BLaER1 treated with 17β-estradiol and CSF1 and Interleukin-3, amounts not matched to agents 10 nM and 100 nM (cell line): Measurements from ENCODE around the gene SH2D5.

Experiments used
- H3K27ac ChIP-seq, 11 experiments: shearing (Covaris generic); formaldehyde crosslinking; 2 replicates each; pipeline ENCODE4 v1.8.1; 2022
- H3K27me3 ChIP-seq, 11 experiments: shearing (Covaris generic); formaldehyde crosslinking; 2 replicates each; pipeline ENCODE4 v1.8.1; 2022
- H3K36me3 ChIP-seq, 11 experiments: shearing (Covaris generic); formaldehyde crosslinking; 2 replicates each; pipeline ENCODE4 v1.8.1; 2022
- H3K4me1 ChIP-seq, 10 experiments: shearing (Covaris generic); formaldehyde crosslinking; 2 replicates each; pipeline ENCODE4 v1.8.1; 2022
- H3K4me2 ChIP-seq, 11 experiments: shearing (Covaris generic); formaldehyde crosslinking; 2 replicates each; pipeline ENCODE4 v1.8.1; 2022
- H3K4me3 ChIP-seq, 10 experiments: shearing (Covaris generic); formaldehyde crosslinking; 2 replicates each; pipeline ENCODE4 v1.8.1; 2022
- H3K9ac ChIP-seq, 11 experiments: shearing (Covaris generic); formaldehyde crosslinking; 2 replicates each; pipeline ENCODE4 v1.8.1; 2022
- H3K9me3 ChIP-seq, 11 experiments: shearing (Covaris generic); formaldehyde crosslinking; replicated peaks in 1 of 11; 2 replicates each; pipeline ENCODE4 v1.8.1; 2022
- H4K20me1 ChIP-seq, 11 experiments: shearing (Covaris generic); formaldehyde crosslinking; 2 replicates each; pipeline ENCODE4 v1.8.1; 2022
- Cebpa-rat ChIP-seq, 11 experiments: shearing (Covaris generic); IDR thresholded peaks; 2 replicates each; pipeline ENCODE4 v1.8.1; 2022

The SH2D5 gene

DNA sequence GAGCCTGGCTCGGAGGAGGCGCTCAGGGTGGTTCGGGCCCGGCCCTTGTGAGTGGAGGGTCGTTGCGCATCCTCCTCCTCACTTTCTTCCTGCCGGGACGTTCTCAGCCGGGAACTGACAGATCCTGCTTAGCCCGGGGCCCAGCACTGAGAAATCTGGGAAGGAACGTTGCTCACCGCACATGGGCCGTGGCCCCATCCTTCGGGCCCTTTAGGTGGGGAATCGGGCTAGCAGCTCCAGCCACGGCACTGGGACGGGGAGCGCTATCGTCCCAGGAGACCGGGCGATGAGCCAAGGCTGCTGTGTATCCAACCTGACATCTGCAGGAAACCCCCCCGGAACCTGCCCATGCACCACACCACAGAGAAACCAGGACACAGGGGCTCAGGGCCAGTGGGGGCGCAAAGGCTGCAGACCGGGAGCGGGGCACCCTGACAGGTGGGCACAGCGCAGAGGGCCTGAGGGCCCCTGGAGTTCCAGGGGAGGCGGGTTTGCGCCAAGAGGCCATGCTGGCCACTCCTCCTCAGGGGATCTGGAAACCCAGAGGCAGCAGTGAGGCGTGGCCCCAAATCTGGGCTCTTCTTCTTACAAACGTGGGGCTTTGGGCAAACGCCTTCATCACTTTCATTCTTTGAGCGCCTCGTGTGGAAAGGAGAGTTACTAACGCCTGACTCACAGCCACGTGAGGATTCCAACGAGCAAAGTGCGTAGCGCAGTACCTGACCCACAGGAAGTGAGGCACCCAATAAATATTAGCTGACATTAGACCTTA is at the start of gene SH2D5:
Gene SH2D5 (minus strand): TSS at position 116 of the 772 bp plus-strand sequence. CDS start 4,659 bp downstream, outside the sequence.
- H3K9ac ChIP-seq: peak within 1 kb of the TSS; percentile 27 to 69 (median 61); a peak in 20 of 22 replicates
- peak within 1 kb of the TSS; percentile 97 to 100 (median 99) for H3K4me2 ChIP-seq
- peak within 1 kb of the TSS; percentile 52 to 74 (median 64) for H3K4me3 ChIP-seq
- peaks cover 0 to 57% (median 28%) of the 10 kb centered on the region in 11 experiments; a peak in 17 of 22 replicates for H4K20me1 ChIP-seq
- H3K4me1 ChIP-seq: peaks cover 14 to 26% (median 16%) of the 10 kb centered on the region in 10 experiments
- peaks cover 48 to 60% (median 53%) of the 10 kb centered on the region in 11 experiments for H3K27me3 ChIP-seq
- no peaks in the 10 kb centered on the region for H3K9me3 ChIP-seq
- peaks cover 4 to 12% (median 8%) of the 10 kb centered on the region in 11 experiments; a peak in 21 of 22 replicates for H3K36me3 ChIP-seq
- peak within 1 kb of the TSS in 2 of 11 experiments; percentile 15 to 31; a peak in 2 of 22 replicates for H3K27ac ChIP-seq
- no peak for TF ChIP-seq Cebpa-rat (IDR thresholded peaks at IDR 0.05)

DNA sequence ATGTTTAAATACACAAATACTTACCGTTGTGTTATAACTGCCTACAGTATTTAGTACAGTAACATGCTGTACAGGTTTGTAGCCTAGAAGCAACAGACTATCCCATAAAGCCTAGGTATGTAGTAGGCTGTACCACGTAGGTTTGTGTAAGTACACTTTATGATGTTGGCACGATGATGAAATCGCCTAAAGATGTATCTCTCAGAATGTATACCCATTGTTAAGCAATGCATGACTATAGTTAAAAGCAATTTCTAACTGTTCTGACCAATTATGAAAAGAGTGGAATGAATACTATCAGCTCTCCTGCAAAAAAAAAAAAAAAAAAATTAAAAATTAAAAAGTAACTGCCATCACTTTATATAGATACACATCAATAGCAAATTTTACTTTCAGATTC is 43.2 kb upstream of the SH2D5 start:
- Histone ChIP-seq H3K9me3 (no peaks in the 10 kb centered on the region), H3K4me2 (no peak overlapping the region), H3K9ac (no peak overlapping the region), H3K4me1 (no peaks in the 10 kb centered on the region), H3K27ac (no peak overlapping the region), H4K20me1 (peaks cover 54 to 99% (median 77%) of the 10 kb centered on the region in 11 experiments; a peak in 21 of 22 replicates), H3K36me3 (peaks cover 95 to 100% (median 100%) of the 10 kb centered on the region in 11 experiments), H3K27me3 (no peaks in the 10 kb centered on the region), H3K4me3 (no peak overlapping the region)
- no peak for TF ChIP-seq Cebpa-rat (IDR thresholded peaks at IDR 0.05)

DNA sequence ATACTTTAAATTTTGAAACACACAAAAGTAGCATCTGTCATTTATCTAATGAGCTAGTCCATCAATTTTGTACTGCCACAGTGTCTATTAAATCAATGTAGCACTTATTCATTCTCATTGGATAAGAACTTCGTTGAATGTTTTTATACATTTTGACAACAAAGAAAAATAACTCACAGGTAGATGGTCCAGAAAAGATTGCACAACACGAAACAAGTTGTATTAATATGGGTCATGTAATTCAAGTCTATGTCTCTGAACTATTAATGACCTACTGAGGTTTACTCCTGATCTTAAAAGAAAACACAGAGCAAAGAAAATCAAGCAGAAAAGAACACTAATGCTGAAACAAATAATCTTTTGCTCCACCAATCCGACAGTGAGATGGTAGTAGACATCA is 39.3 kb upstream of the SH2D5 start:
- H3K36me3 ChIP-seq: peaks cover 99 to 100% (median 100%) of the 10 kb centered on the region in 11 experiments
- H3K4me3 ChIP-seq: no peak overlapping the region
- no peak overlapping the region for H3K4me2 ChIP-seq
- H3K9me3 ChIP-seq: no peaks in the 10 kb centered on the region
- H3K27me3 ChIP-seq: no peaks in the 10 kb centered on the region
- no peaks in the 10 kb centered on the region for H3K4me1 ChIP-seq
- TF ChIP-seq Cebpa-rat (IDR thresholded peaks at IDR 0.05): peak in 1 of 11 experiments; percentile 38; a peak in 1 of 22 replicates
- no peak overlapping the region for H3K27ac ChIP-seq
- H4K20me1 ChIP-seq: peaks cover 24 to 82% (median 66%) of the 10 kb centered on the region in 11 experiments; a peak in 21 of 22 replicates
- H3K9ac ChIP-seq: no peak overlapping the region

DNA sequence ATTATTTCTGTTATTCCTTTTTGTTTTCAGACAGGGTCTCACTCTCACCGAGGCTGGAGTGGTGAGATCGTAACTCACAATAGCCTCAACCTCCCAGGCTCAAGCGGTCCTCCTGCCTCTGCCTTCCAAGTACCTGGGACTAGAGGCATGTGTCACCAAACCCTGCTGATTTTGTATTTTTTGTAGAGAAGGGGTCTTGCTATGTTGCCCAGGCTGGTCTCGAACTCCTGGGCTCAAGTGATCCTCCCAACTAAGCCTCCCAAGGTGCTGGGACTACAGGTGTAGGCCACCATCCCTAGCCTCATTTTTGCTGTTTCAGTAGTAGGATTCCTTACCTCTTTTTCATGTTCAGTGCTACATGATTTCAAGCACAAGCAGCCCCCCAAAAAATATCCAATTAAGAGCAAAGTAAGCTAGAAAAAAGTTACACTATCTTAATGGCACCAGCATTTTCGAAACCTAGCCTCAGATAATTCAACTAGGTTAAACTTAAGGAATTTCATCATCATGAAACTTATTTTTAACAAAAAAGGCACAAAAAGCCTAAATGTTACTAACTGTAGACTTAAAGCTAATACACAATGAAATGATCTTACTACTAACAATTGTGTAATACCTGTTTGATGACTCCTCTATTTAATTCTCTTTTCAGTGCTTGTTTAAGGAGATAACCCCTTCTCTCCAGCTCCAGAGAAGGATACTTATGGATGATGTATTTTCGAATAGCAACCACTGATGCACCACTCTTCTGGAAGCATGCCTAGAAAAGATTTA is 38.0 kb upstream of the SH2D5 start:
- peaks cover 12 to 74% (median 68%) of the 10 kb centered on the region in 11 experiments; a peak in 21 of 22 replicates for H4K20me1 ChIP-seq
- no peaks in the 10 kb centered on the region for H3K9me3 ChIP-seq
- no peak overlapping the region for H3K4me2 ChIP-seq
- H3K4me3 ChIP-seq: no peak overlapping the region
- H3K36me3 ChIP-seq: peaks cover 99 to 100% (median 100%) of the 10 kb centered on the region in 11 experiments
- no peak overlapping the region for H3K9ac ChIP-seq
- no peak for TF ChIP-seq Cebpa-rat (IDR thresholded peaks at IDR 0.05)
- H3K27me3 ChIP-seq: no peaks in the 10 kb centered on the region
- H3K4me1 ChIP-seq: no peaks in the 10 kb centered on the region
- H3K27ac ChIP-seq: no peak overlapping the region

GRCh38 chr1:20767271-20767670 is 34.8 kb upstream of the SH2D5 start:
- TF ChIP-seq Cebpa-rat (IDR thresholded peaks at IDR 0.05): no peak
- no peak overlapping the region for H3K4me3 ChIP-seq
- H3K9ac ChIP-seq: no peak overlapping the region
- H3K4me2 ChIP-seq: no peak overlapping the region
- peaks cover 99 to 100% (median 100%) of the 10 kb centered on the region in 11 experiments for H3K36me3 ChIP-seq
- H3K27me3 ChIP-seq: no peaks in the 10 kb centered on the region
- no peaks in the 10 kb centered on the region for H3K9me3 ChIP-seq
- H4K20me1 ChIP-seq: peaks cover 0 to 69% (median 48%) of the 10 kb centered on the region in 11 experiments; a peak in 18 of 22 replicates
- H3K4me1 ChIP-seq: no peaks in the 10 kb centered on the region
- no peak overlapping the region for H3K27ac ChIP-seq

DNA sequence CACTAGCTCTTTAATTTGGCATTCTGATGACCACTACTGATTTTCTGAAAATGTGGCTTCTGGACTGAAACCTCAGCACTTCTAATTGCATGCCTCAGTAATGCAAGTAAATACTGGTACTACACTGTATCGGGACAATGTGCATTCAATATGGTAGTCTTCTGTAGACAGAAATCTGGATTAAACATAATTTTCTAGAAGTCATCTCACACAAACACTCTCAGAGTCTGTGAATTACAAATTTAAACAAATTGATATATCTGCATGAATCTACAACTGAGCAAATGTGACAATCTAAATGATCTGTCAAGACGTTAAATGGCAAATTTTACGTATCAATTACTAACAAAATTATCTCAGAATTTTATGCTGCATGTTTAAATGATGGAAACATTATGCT is 30.9 kb upstream of the SH2D5 start:
- H3K4me1 ChIP-seq: no peaks in the 10 kb centered on the region
- no peak overlapping the region for H3K9ac ChIP-seq
- no peak overlapping the region for H3K4me2 ChIP-seq
- H4K20me1 ChIP-seq: peaks cover 0 to 78% (median 34%) of the 10 kb centered on the region in 11 experiments; a peak in 18 of 22 replicates
- H3K27me3 ChIP-seq: no peaks in the 10 kb centered on the region
- H3K4me3 ChIP-seq: no peak overlapping the region
- peaks cover 99 to 100% (median 100%) of the 10 kb centered on the region in 11 experiments for H3K36me3 ChIP-seq
- H3K27ac ChIP-seq: no peak overlapping the region
- H3K9me3 ChIP-seq: no peaks in the 10 kb centered on the region
- no peak for TF ChIP-seq Cebpa-rat (IDR thresholded peaks at IDR 0.05)

DNA sequence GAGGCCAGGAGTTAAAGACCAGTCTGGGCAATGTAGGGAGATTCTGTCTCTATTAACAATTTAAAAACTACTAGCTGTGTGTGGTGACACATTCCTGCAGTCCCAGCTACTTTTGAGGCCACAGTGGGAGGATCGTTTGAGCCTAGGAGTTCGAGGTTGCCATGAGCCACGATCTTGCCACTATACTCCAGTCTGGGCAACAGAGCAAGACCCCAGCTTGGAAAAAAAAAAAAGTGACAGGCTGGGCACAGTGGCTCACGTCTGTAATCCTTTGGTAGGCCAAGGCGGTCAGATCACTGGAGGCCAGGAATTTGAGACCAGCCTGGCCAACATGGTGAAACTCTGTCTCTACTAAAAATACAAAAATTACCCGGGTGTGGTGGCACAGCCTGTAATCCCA is 27.8 kb upstream of the SH2D5 start:
- Histone ChIP-seq H3K36me3 (peaks cover 99 to 100% (median 100%) of the 10 kb centered on the region in 11 experiments), H3K9ac (no peak overlapping the region), H3K4me3 (no peak overlapping the region), H3K4me2 (no peak overlapping the region), H3K27ac (no peak overlapping the region), H3K27me3 (no peaks in the 10 kb centered on the region), H3K9me3 (no peaks in the 10 kb centered on the region), H3K4me1 (no peaks in the 10 kb centered on the region), H4K20me1 (peaks cover 0 to 64% (median 30%) of the 10 kb centered on the region in 11 experiments; a peak in 17 of 22 replicates)
- TF ChIP-seq Cebpa-rat (IDR thresholded peaks at IDR 0.05): no peak

DNA sequence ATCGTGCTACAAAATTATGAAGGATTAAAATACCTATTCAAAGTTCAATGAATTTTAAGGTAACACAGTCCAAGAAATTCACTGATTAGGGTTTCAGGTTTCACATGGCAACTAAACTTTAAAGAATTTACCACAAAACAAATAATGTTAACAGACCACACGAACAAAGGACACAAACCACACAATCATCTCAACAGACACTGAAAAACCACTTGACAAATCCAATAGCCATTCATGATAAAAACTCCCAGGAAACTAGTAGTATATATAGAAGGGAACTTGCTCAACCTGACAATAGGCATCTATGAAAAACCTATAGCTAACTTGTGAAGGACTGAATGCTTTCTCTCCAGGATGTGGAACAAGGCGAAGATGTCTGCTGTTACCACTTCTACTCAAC is 21.1 kb upstream of the SH2D5 start:
- H3K36me3 ChIP-seq: peaks cover 93 to 100% (median 98%) of the 10 kb centered on the region in 11 experiments

More for the DNA sequence above, 21.1 kb upstream of the SH2D5 start:
- no peak for TF ChIP-seq Cebpa-rat (IDR thresholded peaks at IDR 0.05)
- Histone ChIP-seq H3K27ac (no peak overlapping the region), H3K4me1 (peaks cover 0 to 15% (median 8%) of the 10 kb centered on the region in 10 experiments; a peak in 8 of 20 replicates), H3K9ac (no peak overlapping the region), H3K9me3 (no peaks in the 10 kb centered on the region), H3K4me3 (no peak overlapping the region), H3K4me2 (no peak overlapping the region), H3K27me3 (no peaks in the 10 kb centered on the region), H4K20me1 (peaks cover 0 to 32% (median 24%) of the 10 kb centered on the region in 11 experiments; a peak in 14 of 22 replicates)
